ENCODE measurements around the gene LEPROT.

DNA sequence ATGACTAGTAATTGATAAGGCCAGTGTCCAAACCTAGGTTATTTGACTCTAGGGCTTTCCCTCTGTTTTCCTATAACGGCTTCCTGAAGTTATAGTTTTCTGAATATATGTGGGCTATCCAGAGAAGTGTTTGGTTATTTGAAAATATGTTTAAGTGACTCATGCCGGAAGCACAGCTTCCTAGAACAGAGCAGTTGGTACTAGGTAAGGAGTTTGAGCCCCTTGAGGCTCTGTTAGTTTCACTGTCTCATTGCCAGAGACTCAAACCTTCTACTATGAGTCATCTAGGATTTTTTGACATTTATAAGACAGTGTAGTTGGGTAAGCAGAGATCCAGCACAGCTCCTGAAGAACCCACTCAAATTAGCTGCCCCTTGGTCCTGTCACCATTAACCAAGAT lies 27.1 kb upstream of the LEPROT start:
- no peak for TF ChIP-seq ELF4 (IDR thresholded peaks at IDR 0.05)
- TF ChIP-seq FOXM1 (IDR thresholded peaks at IDR 0.05; ENCODE audit: borderline replicate concordance) = no peak
- no peak for TF ChIP-seq FOXK2 (IDR thresholded peaks at IDR 0.05)
- TF ChIP-seq SP1 (IDR thresholded peaks at IDR 0.05) = no peak
- TF ChIP-seq BHLHE40 (IDR thresholded peaks at IDR 0.05; ENCODE audit: borderline replicate concordance) = no peak
- TF ChIP-seq ARNT (IDR thresholded peaks at IDR 0.05) = no peak
- TF ChIP-seq LEF1 (IDR thresholded peaks at IDR 0.05; ENCODE audit: borderline replicate concordance) = no peak

Data from HEK293T (cell line).